Muscle of arm (tissue), 14 donors: ENCODE data around the gene NOVA1. TPM values are rescaled to one million over a fixed set of nuclear protein-coding genes. Genes with fewer than 3 reads are reported as not detected.
A peak's percentile ranks its signal among the peaks of the same experiment; 100 is the strongest.
"Not testable (repeated sequence)": the region's sequence is repeated elsewhere in the genome, so short reads cannot be mapped to it uniquely, and the experiment has no call there.

Source experiments
- DNase-seq: peaks from one replicate; pipeline ENCODE4 v3.0.0-alpha.2; 2013
- long read RNA-seq, 11 donors: transcript quantifications; one replicate each; lab custom pipeline, GENCODE V29; 2026
- polyA plus RNA-seq, 12 donors: library from polyadenylated mRNA; unstranded; fragments of 120-200 nt; gene quantifications; one replicate each; pipeline ENCODE4 v1.2.1, GENCODE V29; 2013; ENCODE audit not compliant: insufficient read length in 12 of 12

NOVA1 gene
- 100 to 1,000 TPM in 1 of 12 donors, 10 to 100 TPM in 11; 12.0 to 108 (median 14.8) TPM for polyA plus RNA-seq
- long read RNA-seq, donor 1, partial matches to known transcripts: 0 of 5 reads
- long read RNA-seq, donor 1, other reads (novel, unspliced or antisense): 0 of 5 reads
- long read RNA-seq, donor 2, full-length matches to known transcripts: 5 of 5 reads
- long read RNA-seq, donor 2, partial matches to known transcripts: 0 of 5 reads
- long read RNA-seq, donor 2, other reads (novel, unspliced or antisense): 0 of 5 reads
- long read RNA-seq, donor 3: 0 reads
- long read RNA-seq, donor 4, partial matches to known transcripts: 0 of 4 reads
- long read RNA-seq, donor 4, other reads (novel, unspliced or antisense): 0 of 4 reads
- long read RNA-seq, donor 5, partial matches to known transcripts: 0 of 4 reads
- long read RNA-seq, donor 5, other reads (novel, unspliced or antisense): 0 of 4 reads
- long read RNA-seq, donor 6, partial matches to known transcripts: 0 of 4 reads
- long read RNA-seq, donor 6, other reads (novel, unspliced or antisense): 0 of 4 reads
- long read RNA-seq, donor 7, partial matches to known transcripts: 0 of 2 reads
- long read RNA-seq, donor 7, other reads (novel, unspliced or antisense): 0 of 2 reads
- long read RNA-seq, donor 8, partial matches to known transcripts: 0 of 2 reads
- long read RNA-seq, donor 8, other reads (novel, unspliced or antisense): 0 of 2 reads
- long read RNA-seq, donor 9, partial matches to known transcripts: 0 of 1 reads
- long read RNA-seq, donor 9, other reads (novel, unspliced or antisense): 0 of 1 reads
- long read RNA-seq, donor 10, partial matches to known transcripts: 0 of 3 reads
- long read RNA-seq, donor 10, other reads (novel, unspliced or antisense): 0 of 3 reads
- long read RNA-seq, donor 11, partial matches to known transcripts: 0 of 5 reads
- long read RNA-seq, donor 11, other reads (novel, unspliced or antisense): 0 of 5 reads

GRCh38 chr14:26597589-26598080, at the start of gene NOVA1:
Gene NOVA1, minus strand, starts transcription at chr14:26598033. Its CDS starts 597 bp downstream, at chr14:26597436.
- peak; percentile 72 for DNase-seq

GRCh38 chr14:26645057-26645456, 47.2 kb upstream of the NOVA1 start:
- DNase-seq: not testable (repeated sequence)

GRCh38 chr14:26636561-26636960, 38.7 kb upstream of the NOVA1 start:
- DNase-seq: peak; percentile 13

- not testable (repeated sequence) for DNase-seq
Measured at GRCh38 chr14:26634946-26635345, 37.1 kb upstream of the NOVA1 start.

- DNase-seq: no peak
Measured at GRCh38 chr14:26626256-26626655, 28.4 kb upstream of the NOVA1 start.

- no peak for DNase-seq
Measured at GRCh38 chr14:26622611-26623010, 24.8 kb upstream of the NOVA1 start.

GRCh38 chr14:26621807-26622560, 24.2 kb upstream of the NOVA1 start:
- DNase-seq: no peak

- DNase-seq: no peak
Measured at GRCh38 chr14:26621364-26621763, 23.5 kb upstream of the NOVA1 start.

GRCh38 chr14:26611259-26611658, 13.4 kb upstream of the NOVA1 start:
- no peak for DNase-seq

GRCh38 chr14:26606729-26607312, 9.0 kb upstream of the NOVA1 start:
- DNase-seq: no peak

GRCh38 chr14:26605602-26606001, 7.8 kb upstream of the NOVA1 start:
- DNase-seq: no peak

- no peak for DNase-seq
Measured at GRCh38 chr14:26602902-26603301, 5.1 kb upstream of the NOVA1 start.

GRCh38 chr14:26601856-26602255, 4.0 kb upstream of the NOVA1 start:
- DNase-seq: no peak

GRCh38 chr14:26599291-26599690, 1.5 kb upstream of the NOVA1 start:
- DNase-seq: no peak

- DNase-seq: no peak
Measured at GRCh38 chr14:26598672-26599131, 869 bp upstream of the NOVA1 start.

GRCh38 chr14:26598081-26598671, 343 bp upstream of the NOVA1 start:
- peak; percentile 94 for DNase-seq

GRCh38 chr14:26597071-26597588, 703 bp downstream of the NOVA1 start:
- DNase-seq: peak; percentile 41

GRCh38 chr14:26596543-26597061, 1.2 kb downstream of the NOVA1 start:
- peak; percentile 56 for DNase-seq

- peak; percentile 37 for DNase-seq
Measured at GRCh38 chr14:26595926-26596542, 1.8 kb downstream of the NOVA1 start.
